C4-2B (cell line): ENCODE results near the gene PTOV1.

Experiments used
- H3K27ac ChIP-seq: fragments of 450-650 bp; 2 replicates; pipeline ENCODE4 v1.5.1; 2017
- CTCF ChIP-seq: fragments of 450-650 bp; conservative IDR thresholded peaks from 2 replicates; pipeline ENCODE4 v1.5.1; 2017; ENCODE audit warnings: mild to moderate bottlenecking
- ZFX ChIP-seq: fragments of 450-650 bp; IDR thresholded peaks from 2 replicates; pipeline ENCODE4 v1.6.1; 2017

Gene PTOV1

DNA sequence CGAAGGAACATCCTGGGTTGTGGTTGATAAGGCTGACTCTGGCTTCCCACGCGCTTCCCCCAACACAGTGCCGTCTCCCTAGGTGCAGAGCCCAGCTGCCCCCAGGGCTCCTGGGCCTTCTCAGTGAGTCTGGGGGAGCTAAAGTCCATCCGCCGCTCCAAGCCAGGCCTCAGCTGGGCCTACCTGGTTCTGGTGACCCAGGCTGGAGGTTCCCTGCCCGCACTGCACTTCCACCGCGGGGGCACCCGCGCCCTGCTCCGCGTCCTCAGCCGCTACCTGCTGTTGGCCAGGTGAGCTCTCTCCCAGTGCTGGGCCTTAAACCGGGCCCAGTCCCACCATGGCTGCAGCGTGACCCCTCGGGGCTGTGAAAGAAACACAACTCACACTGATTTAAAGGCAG, 30.2 kb downstream of the PTOV1 start:
- H3K27ac ChIP-seq, result no peak overlapping the region

GRCh38 chr19:49881672-49882394, 30.9 kb downstream of the PTOV1 start:
- H3K27ac ChIP-seq, result no peak overlapping the region
- no peak for TF ChIP-seq CTCF
- TF ChIP-seq ZFX, result no peak

More for the DNA sequence above, 30.2 kb downstream of the PTOV1 start:
- no peak for TF ChIP-seq ZFX
- no peak for TF ChIP-seq CTCF

DNA sequence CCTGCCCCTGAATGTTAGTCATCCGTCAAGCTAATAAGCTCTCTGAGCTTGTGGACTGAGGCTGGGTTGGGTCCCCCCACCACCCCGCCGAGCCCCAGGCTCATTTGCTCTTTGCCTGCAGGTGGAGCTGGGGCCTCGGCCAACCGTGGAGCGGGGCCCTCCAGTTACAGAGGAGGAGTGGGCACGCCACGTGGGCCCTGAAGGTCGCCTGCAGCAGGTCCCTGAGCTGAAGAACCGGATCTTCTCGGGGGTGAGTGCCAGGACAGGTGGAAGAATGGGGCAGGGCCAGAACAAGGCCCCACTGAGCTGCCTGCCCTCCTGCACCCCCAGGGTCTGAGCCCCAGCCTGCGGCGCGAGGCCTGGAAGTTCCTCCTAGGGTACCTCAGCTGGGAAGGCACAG, 31.7 kb downstream of the PTOV1 start:
- TF ChIP-seq ZFX, result no peak
- TF ChIP-seq CTCF, result no peak
- no peak overlapping the region for H3K27ac ChIP-seq

DNA sequence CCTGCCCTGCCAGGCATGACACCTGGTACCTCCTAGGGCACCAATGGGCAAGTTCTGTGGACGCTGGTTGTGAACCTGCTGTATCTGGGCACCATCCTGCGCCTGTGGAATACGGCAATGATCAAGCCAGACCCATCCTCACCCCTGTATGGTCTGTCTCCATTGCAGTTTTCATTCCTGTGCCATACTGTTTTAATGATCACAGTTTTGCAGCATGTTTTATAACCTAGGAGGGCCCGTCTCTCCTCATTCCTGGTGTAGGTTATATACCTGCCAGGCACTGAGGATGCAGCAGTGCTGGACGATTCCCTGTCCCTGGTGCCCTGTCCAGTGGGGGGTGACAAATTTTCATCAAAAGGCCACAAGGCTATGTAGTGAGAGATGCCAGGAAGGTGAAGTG, 32.1 kb downstream of the PTOV1 start:
- TF ChIP-seq CTCF (no peak), ZFX (no peak)
- H3K27ac ChIP-seq, result no peak overlapping the region

DNA sequence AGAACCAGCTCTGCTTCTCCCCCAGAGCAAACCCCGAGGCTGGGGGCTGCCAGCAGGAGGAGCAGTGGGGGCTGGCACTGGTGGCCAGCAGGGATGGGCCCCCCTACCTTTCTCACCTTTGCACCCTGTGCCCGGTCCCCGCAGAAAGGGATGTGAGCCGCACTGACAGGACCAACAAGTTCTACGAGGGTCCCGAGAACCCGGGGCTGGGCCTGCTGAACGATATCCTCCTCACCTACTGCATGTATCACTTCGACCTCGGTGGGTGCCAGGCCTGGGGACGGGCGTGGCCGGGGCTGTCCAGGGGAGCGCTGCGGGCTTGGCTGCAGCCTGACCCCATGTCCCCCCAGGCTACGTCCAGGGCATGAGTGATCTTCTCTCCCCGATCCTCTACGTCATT, 33.1 kb downstream of the PTOV1 start:
- H3K27ac ChIP-seq, result no peak overlapping the region
- TF ChIP-seq CTCF (no peak), ZFX (no peak)

- H3K27ac ChIP-seq, result no peak overlapping the region
- TF ChIP-seq ZFX (no peak), CTCF (no peak)
Observed at GRCh38 chr19:49884760-49885159, 33.8 kb downstream of the PTOV1 start.

DNA sequence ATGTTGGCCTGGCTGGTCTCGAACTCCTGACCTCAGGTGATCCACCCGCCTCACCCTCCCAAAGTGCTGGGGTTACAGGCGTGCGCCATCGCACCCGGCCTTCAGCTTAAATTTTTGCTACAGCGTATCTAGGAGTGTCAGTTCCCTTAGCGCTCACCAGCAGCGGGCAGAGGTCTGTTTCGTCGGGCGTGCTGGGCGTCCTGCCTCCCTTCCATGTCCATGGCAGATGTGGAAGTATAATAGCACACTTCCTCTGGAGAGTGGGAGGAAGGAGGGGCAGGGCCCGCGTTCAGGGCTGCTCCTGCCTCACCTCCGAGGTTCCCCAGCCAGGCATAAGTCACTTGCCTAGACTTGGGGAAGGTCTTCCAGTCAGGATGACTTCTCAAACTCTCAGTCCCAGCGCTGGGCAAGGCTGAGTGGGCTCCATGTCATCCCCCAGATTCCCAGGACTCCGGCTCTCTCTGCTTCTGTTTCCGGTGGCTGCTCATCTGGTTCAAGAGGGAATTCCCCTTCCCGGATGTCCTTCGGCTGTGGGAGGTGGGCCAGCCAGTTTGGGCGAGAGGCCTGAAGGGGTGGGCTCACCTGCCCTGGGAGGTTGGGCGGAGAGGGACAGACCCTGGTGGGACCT, 36.2 kb downstream of the PTOV1 start:
- TF ChIP-seq ZFX (no peak), CTCF (no peak)

More for the DNA sequence above, 36.2 kb downstream of the PTOV1 start:
- no peak overlapping the region for H3K27ac ChIP-seq
